ENCODE results near the gene PPIL1.
"Not testable (repeated sequence)": the region's sequence is repeated elsewhere in the genome, so short reads cannot be mapped to it uniquely, and the experiment has no call there.

Gene PPIL1

GRCh38 chr6:36813047-36813446, 61.6 kb downstream of the PPIL1 start:
- DNase-seq, result not testable (repeated sequence)

GRCh38 chr6:36809941-36810803, 64.4 kb downstream of the PPIL1 start:
- no peak for DNase-seq

- no peak for DNase-seq
Measured at GRCh38 chr6:36809156-36809555, 65.4 kb downstream of the PPIL1 start.

- DNase-seq, result no peak
Measured at GRCh38 chr6:36808634-36809033, 66.0 kb downstream of the PPIL1 start.

GRCh38 chr6:36807750-36808149, 66.9 kb downstream of the PPIL1 start:
- DNase-seq, result no peak

GRCh38 chr6:36807143-36807542, 67.5 kb downstream of the PPIL1 start:
- DNase-seq, result no peak

GRCh38 chr6:36805917-36806316, 68.7 kb downstream of the PPIL1 start:
- DNase-seq, result no peak

GRCh38 chr6:36805096-36805797, 69.4 kb downstream of the PPIL1 start:
- DNase-seq, result no peak
